ENCODE data around the gene TXK. TPM values are rescaled to one million over a fixed set of nuclear protein-coding genes. Genes with fewer than 3 reads are reported as not detected.

TXK gene
- total RNA-seq, 1 experiment from 2014 or later: 1.7 TPM

- CTCF ChIA-PET: interaction anchor here (0.8 to 0.9 kb wide), 2 partner anchors 8 to 9 kb away, joined by 3 read pairs; no protein-coding TSS in a partner anchor
- no TSS peak for BruUV-seq (replicated peaks)
These were observed 92.4 kb downstream of the TXK start for GRCh38 chr4:48041535-48042137.

More at GRCh38 chr4:48041535-48042137, 92.4 kb downstream of the TXK start:
- Histone ChIP-seq H3K4me2 (ENCODE audit: low read length) (no peak overlapping the region), H4K20me1 (ENCODE audit: insufficient read depth) (no peaks in the 10 kb centered on the region), H3K4me1 (ENCODE audit: control insufficient read depth in 1 of 2, insufficient read depth in 2 of 2, low read length in 2 of 2) (no peaks in the 10 kb centered on the region), H3K9ac (ENCODE audit: low read length) (no peak overlapping the region), H3K9me3 (ENCODE audit: control insufficient read depth in 1 of 2, insufficient read depth in 1 of 2, low read depth in 1 of 2, low read length in 2 of 2) (no peaks in the 10 kb centered on the region), H3K4me3 (replicated peaks in 1 of 2; ENCODE audit: low read depth in 1 of 2, low read length in 2 of 2) (no peak overlapping the region), H3K27ac (ENCODE audit: low read depth, low read length) (no peak overlapping the region), H3K79me2 (ENCODE audit: insufficient read depth, low read length) (no peaks in the 10 kb centered on the region), H3K27me3 (ENCODE audit: insufficient read depth, low read length) (no peaks in the 10 kb centered on the region), H3K9me2 (ENCODE audit: insufficient read depth) (no peaks in the 10 kb centered on the region), H2AFZ (ENCODE audit: low read depth, low read length, poor library complexity, severe bottlenecking) (no peak overlapping the region), H3K36me3 (ENCODE audit: control insufficient read depth in 1 of 2, insufficient read depth in 2 of 2, low read length in 2 of 2) (no peaks in the 10 kb centered on the region)
- TF ChIP-seq ATF3 (IDR thresholded peaks at IDR 0.05) (no peak), ZBTB33 (IDR thresholded peaks at IDR 0.05; ENCODE audit: extremely low read depth, insufficient replicate concordance, low read length) (no peak), CBX3 (IDR thresholded peaks at IDR 0.05; ENCODE audit: low read depth) (no peak), POLR2A (IDR thresholded peaks at IDR 0.05; ENCODE audit: borderline replicate concordance, extremely low read depth, insufficient read depth, insufficient read length) (no peak), RAD21 (IDR thresholded peaks at IDR 0.05; ENCODE audit: low read depth) (no peak), EZH2phosphoT487 (IDR thresholded peaks at IDR 0.05; ENCODE audit: borderline replicate concordance) (no peak), YY1 (IDR thresholded peaks at IDR 0.05; ENCODE audit: extremely low read depth, insufficient replicate concordance, low read depth, low read length) (no peak), FOSL1 (IDR thresholded peaks at IDR 0.05; ENCODE audit: low read depth) (no peak)
- ChIA-PET RAD21 (ENCODE audit: low non-redundant PET in 1 of 2, low total read pairs in 2 of 2, uncharacterized antibody in 2 of 2, unreplicated experiment in 2 of 2) (no interaction called here), POLR2A (no interaction called here)
- ATAC-seq: no peak
- no peak for DNase-seq (ENCODE audit: low read depth, low spot score)
- intact Hi-C loops (cut with micrococcal nuclease): no loop called here

Measured in HCT116 (cell line).